WTC11 (cell line): ENCODE data around the gene ENKUR. TPM values are rescaled to one million over a fixed set of nuclear protein-coding genes. Genes with fewer than 3 reads are reported as not detected.

Experiments
- ATAC-seq: fragments of 200-7000 bp; cut with Tn5 transposase; 2 replicates; pipeline ENCODE4 v1.10.0; 2021; ENCODE audit warnings: mild to moderate bottlenecking, moderate library complexity
- Bru-seq: library from RNA; stranded (reverse); fragments of 400-500 nt; gene quantifications from one replicate; lab custom pipeline; 2021; lab: Mats Ljungman, UMichigan
- CTCF ChIA-PET: fragments of 300-600 bp; sonication (Branson Sonifier 250); formaldehyde crosslinking; loops from one replicate; lab custom pipeline; 2021; ENCODE audit warnings: antibody characterized with exemption; lab: Charles Lee
- POLR2A ChIA-PET: fragments of 350-600 bp; sonication (Branson Sonifier 250); formaldehyde crosslinking; loops from one replicate; lab custom pipeline; 2021; ENCODE audit warnings: antibody characterized with exemption; lab: Charles Lee
- DNase-seq: peaks from one replicate; pipeline ENCODE4 v3.0.0; 2021; ENCODE audit warnings: low spot score
- H3K27ac Mint-ChIP-seq: 2 replicates; pipeline ENCODE4 v1.8.0; 2021; ENCODE audit warnings: mixed read lengths
- H3K27me3 Mint-ChIP-seq: 2 replicates; pipeline ENCODE4 v1.8.0; 2021; ENCODE audit warnings: low read depth, mild to moderate bottlenecking, moderate library complexity, mixed read lengths
- H3K36me3 Mint-ChIP-seq: 2 replicates; pipeline ENCODE4 v1.8.0; 2021; ENCODE audit warnings: mixed read lengths
- H3K4me1 Mint-ChIP-seq: 2 replicates; pipeline ENCODE4 v1.8.0; 2022; ENCODE audit warnings: mixed read lengths
- H3K4me3 Mint-ChIP-seq: 2 replicates; pipeline ENCODE4 v1.8.0; 2021; ENCODE audit warnings: mild to moderate bottlenecking, moderate library complexity, mixed read lengths
- H3K9me3 Mint-ChIP-seq: 2 replicates; pipeline ENCODE4 v1.8.0; 2021; ENCODE audit warnings: mixed read lengths
- ARID4B ChIP-seq: sonication (generic); formaldehyde crosslinking; IDR thresholded peaks from 2 replicates; pipeline ENCODE4 v1.8.0; 2023; ENCODE audit warnings: missing genetic modification reagents, mild to moderate bottlenecking, borderline replicate concordance
- ATF1 ChIP-seq: sonication (generic); formaldehyde crosslinking; IDR thresholded peaks from 2 replicates; pipeline ENCODE4 v1.8.1; 2023; ENCODE audit warnings: mild to moderate bottlenecking, moderate library complexity, missing genetic modification reagents
- E2F1 ChIP-seq: sonication (generic); formaldehyde crosslinking; IDR thresholded peaks from 2 replicates; pipeline ENCODE4 v1.8.0; 2022; ENCODE audit warnings: mild to moderate bottlenecking, missing genetic modification reagents
- ERG ChIP-seq: fragments of 250-450 bp; sonication (Bioruptor Pico); IDR thresholded peaks from 2 replicates; pipeline ENCODE4 v1.8.0; 2021; ENCODE audit warnings: mild to moderate bottlenecking
- FOXP1 ChIP-seq: sonication (generic); formaldehyde crosslinking; IDR thresholded peaks from 2 replicates; pipeline ENCODE4 v1.8.0; 2022; ENCODE audit warnings: missing genetic modification reagents, mild to moderate bottlenecking, moderate library complexity, borderline replicate concordance
- JUN ChIP-seq: sonication (generic); formaldehyde crosslinking; IDR thresholded peaks from 2 replicates; pipeline ENCODE4 v1.8.0; 2023; ENCODE audit warnings: mild to moderate bottlenecking, missing genetic modification reagents
- MAX ChIP-seq: sonication (generic); formaldehyde crosslinking; IDR thresholded peaks from 2 replicates; pipeline ENCODE4 v1.8.0; 2022; ENCODE audit warnings: mild to moderate bottlenecking, missing genetic modification reagents
- NFATC4 ChIP-seq: fragments of 250-450 bp; sonication (Bioruptor Pico); IDR thresholded peaks from 2 replicates; pipeline ENCODE4 v1.9.0; 2021; ENCODE audit warnings: mild to moderate bottlenecking
- NFE2L1 ChIP-seq: sonication (generic); formaldehyde crosslinking; IDR thresholded peaks from 2 replicates; pipeline ENCODE4 v1.8.1; 2023; ENCODE audit warnings: missing genetic modification reagents
- OVOL2 ChIP-seq: fragments of 250-450 bp; sonication (Bioruptor Pico); IDR thresholded peaks from 2 replicates; pipeline ENCODE4 v1.9.0; 2021; ENCODE audit warnings: mild to moderate bottlenecking, borderline replicate concordance
- RELA ChIP-seq: sonication (generic); formaldehyde crosslinking; IDR thresholded peaks from 2 replicates; pipeline ENCODE4 v1.8.1; 2022; ENCODE audit warnings: missing genetic modification reagents, mild to moderate bottlenecking, borderline replicate concordance
- RORB ChIP-seq: fragments of 250-450 bp; sonication (Bioruptor Pico); IDR thresholded peaks from 2 replicates; pipeline ENCODE4 v1.9.0; 2021; ENCODE audit warnings: mild to moderate bottlenecking
- TEAD1 ChIP-seq: sonication (generic); formaldehyde crosslinking; IDR thresholded peaks from 2 replicates; pipeline ENCODE4 v1.8.0; 2022; ENCODE audit warnings: mild to moderate bottlenecking, missing genetic modification reagents
- ZBTB21 ChIP-seq: sonication (generic); formaldehyde crosslinking; IDR thresholded peaks from 2 replicates; pipeline ENCODE4 v1.8.1; 2023; ENCODE audit warnings: mild to moderate bottlenecking, missing genetic modification reagents, borderline replicate concordance
- ZBTB43 ChIP-seq: sonication (generic); formaldehyde crosslinking; IDR thresholded peaks from 2 replicates; pipeline ENCODE4 v1.8.1; 2023; ENCODE audit warnings: mild to moderate bottlenecking, missing genetic modification reagents
- ZMAT4 ChIP-seq: fragments of 250-450 bp; sonication (Bioruptor Pico); IDR thresholded peaks from 2 replicates; pipeline ENCODE4 v1.9.0; 2021; ENCODE audit warnings: mild to moderate bottlenecking
- ZNF317 ChIP-seq: sonication (generic); formaldehyde crosslinking; IDR thresholded peaks from 2 replicates; pipeline ENCODE4 v1.8.1; 2023; ENCODE audit warnings: low read depth, mild to moderate bottlenecking, moderate library complexity, missing genetic modification reagents, borderline replicate concordance
- ZNF512 ChIP-seq: sonication (generic); formaldehyde crosslinking; IDR thresholded peaks from 2 replicates; pipeline ENCODE4 v1.8.1; 2022; ENCODE audit warnings: missing genetic modification reagents, borderline replicate concordance
- long read RNA-seq, 3 experiments: library from RNA in 1 of 3; library from capped mRNA in 1 of 3; library from polyadenylated mRNA in 1 of 3; unstranded in 2 of 3; stranded (forward) in 1 of 3; transcript quantifications; one replicate each; pipeline ENCODE4 v2.0.0, GENCODE V29; 2021
- total RNA-seq: library from RNA; stranded (reverse); gene quantifications from 3 replicates; pipeline ENCODE4 v1.2.3, GENCODE V29; 2021

The ENKUR gene
- total RNA-seq (not detected in 3 replicates), Bru-seq, nascent RNA (percentile 15 among the genes with signal in this experiment)
- long read RNA-seq, experiment 1, partial matches to known transcripts, result 0 of 2 reads
- long read RNA-seq, experiment 1, other reads (novel, unspliced or antisense), result 2 of 2 reads
- long read RNA-seq, experiment 2, partial matches to known transcripts, result 0 of 2 reads
- long read RNA-seq, experiment 2, other reads (novel, unspliced or antisense), result 2 of 2 reads
- long read RNA-seq, experiment 3, result 0 reads

GRCh38 chr10:25015828-25016375 lies at the start of gene ENKUR:
Gene ENKUR, minus strand, starts transcription at chr10:25016158. Its CDS starts 222 bp downstream, at chr10:25015936.
- H3K36me3 Mint-ChIP-seq, result peaks cover 3% of the 10 kb centered on the region; the same call in 1 of the 2 replicates
- ChIA-PET POLR2A (interaction anchor here (0.6 to 1.3 kb wide), 3 partner anchors 11 to 64 kb away, joined by 3 to 10 read pairs (median 3); partner anchors contain the start of gene PRTFDC1), CTCF (interaction anchor here (0.5 to 1.1 kb wide), 4 partner anchors 24 to 398 kb away, joined by 3 to 8 read pairs (median 4); no protein-coding TSS in a partner anchor)
- H3K27me3 Mint-ChIP-seq, result no peaks in the 10 kb centered on the region; the same call in 1 of the 2 replicates
- DNase-seq (peak; percentile 91), ATAC-seq (peak; percentile 59)
- H3K4me3 Mint-ChIP-seq, result peak within 1 kb of the TSS; percentile 75
- no peak for TF ChIP-seq ERG (CRISPR knock-in tag)
- 0 out of 2 replicates have a peak, but pooled peaks have one; percentile 22 for TF ChIP-seq ZNF512 (CRISPR knock-in tag)
- peaks cover 16% of the 10 kb centered on the region for H3K9me3 Mint-ChIP-seq
- peaks cover 11% of the 10 kb centered on the region for H3K4me1 Mint-ChIP-seq
- peak within 1 kb of the TSS; percentile 94 for H3K27ac Mint-ChIP-seq

- no peak for DNase-seq
- ChIA-PET POLR2A (no interaction called here), CTCF (no interaction called here)
- peaks cover 21% of the 10 kb centered on the region for H3K4me1 Mint-ChIP-seq
- no peaks in the 10 kb centered on the region for H3K36me3 Mint-ChIP-seq
- H3K9me3 Mint-ChIP-seq, result no peaks in the 10 kb centered on the region
- H3K4me3 Mint-ChIP-seq, result no peak overlapping the region
- peaks cover 61% of the 10 kb centered on the region for H3K27me3 Mint-ChIP-seq
- TF ChIP-seq FOXP1 (no peak), TEAD1 (CRISPR knock-in tag) (no peak), ZBTB43 (CRISPR knock-in tag) (no peak), OVOL2 (CRISPR knock-in tag) (no peak), ZMAT4 (CRISPR knock-in tag) (no peak), ZBTB21 (CRISPR knock-in tag) (no peak), E2F1 (CRISPR knock-in tag) (no peak), RELA (CRISPR knock-in tag) (no peak), RORB (CRISPR knock-in tag) (no peak), JUN (CRISPR knock-in tag) (no peak), ATF1 (CRISPR knock-in tag) (no peak), NFATC4 (no peak), NFE2L1 (CRISPR knock-in tag) (no peak), ARID4B (CRISPR knock-in tag) (no peak), MAX (no peak), ZNF317 (CRISPR knock-in tag) (no peak)
- no peak for ATAC-seq
- H3K27ac Mint-ChIP-seq, result no peak overlapping the region
These were observed 48.4 kb upstream of the ENKUR start for GRCh38 chr10:25064401-25064800.
